NT2/D1 (cell line): ENCODE measurements around the gene TSPEAR.
A peak's percentile ranks its signal among the peaks of the same experiment; 100 is the strongest.

Experiments
- DNase-seq: peaks from one replicate; pipeline ENCODE4 v3.0.0-alpha.2; 2011; ENCODE audit warnings: low read depth, low spot score
- H3K27me3 ChIP-seq: 2 replicates; pipeline ENCODE4 v1.6.0; 2011; ENCODE audit warnings: mild to moderate bottlenecking; ENCODE audit not compliant: insufficient read length, insufficient read depth
- H3K36me3 ChIP-seq: 2 replicates; pipeline ENCODE4 v1.6.1; 2011; ENCODE audit warnings: mild to moderate bottlenecking, low read length, mixed read lengths; ENCODE audit not compliant: insufficient read depth, insufficient read length
- H3K4me1 ChIP-seq: 2 replicates; pipeline ENCODE4 v1.5.1; 2011; ENCODE audit not compliant: insufficient read depth, insufficient read length
- H3K4me3 ChIP-seq: 2 replicates; pipeline ENCODE4 v1.5.1; 2011; ENCODE audit warnings: low read depth; ENCODE audit not compliant: insufficient read length
- H3K9ac ChIP-seq: 2 replicates; pipeline ENCODE4 v1.6.0; 2011; ENCODE audit warnings: low read depth; ENCODE audit not compliant: insufficient read length
- H3K9me3 ChIP-seq: 2 replicates; pipeline ENCODE4 v1.5.1; 2011; ENCODE audit warnings: mild to moderate bottlenecking, low read length; ENCODE audit not compliant: insufficient read depth
- SUZ12 ChIP-seq: IDR thresholded peaks from 2 replicates; pipeline ENCODE4 v1.6.1; 2011; ENCODE audit not compliant: insufficient read length, insufficient read depth; ENCODE audit errors: extremely low read depth
- YY1 ChIP-seq: IDR thresholded peaks from 2 replicates; pipeline ENCODE4 v1.6.1; 2011; ENCODE audit not compliant: insufficient read length, insufficient read depth
- ZNF274 ChIP-seq: IDR thresholded peaks from 2 replicates; pipeline ENCODE4 v1.6.1; 2011; ENCODE audit warnings: mild to moderate bottlenecking, low read depth, low read length

TSPEAR gene

GRCh38 chr21:44456214-44456914 is 255.0 kb downstream of the TSPEAR start:
- Histone ChIP-seq H3K4me1 (peaks cover 17% of the 10 kb centered on the region), H3K27me3 (peaks cover 33% of the 10 kb centered on the region), H3K9ac (peak overlapping the region; percentile 70), H3K36me3 (peaks cover 20% of the 10 kb centered on the region), H3K9me3 (no peaks in the 10 kb centered on the region; the same call in 1 of the 2 replicates), H3K4me3 (peak overlapping the region; percentile 41)
- TF ChIP-seq YY1 (no peak), ZNF274 (no peak)
- no peak for DNase-seq

- TF ChIP-seq YY1 (no peak), ZNF274 (no peak), SUZ12 (no peak)
- DNase-seq, result no peak
- Histone ChIP-seq H3K27me3 (peaks cover 33% of the 10 kb centered on the region), H3K4me1 (peaks cover 12% of the 10 kb centered on the region), H3K9ac (peak overlapping the region; percentile 70), H3K36me3 (peaks cover 20% of the 10 kb centered on the region), H3K4me3 (peak overlapping the region; percentile 41), H3K9me3 (no peaks in the 10 kb centered on the region; the same call in 1 of the 2 replicates)
Measured at GRCh38 chr21:44455524-44456213, 255.7 kb downstream of the TSPEAR start.

GRCh38 chr21:44454747-44455523 is 256.4 kb downstream of the TSPEAR start, which contains the start of gene LRRC3:
Gene LRRC3 (plus strand): TSS chr21:44455510. CDS start chr21:44456645, 1,135 bp downstream.
- peaks cover 11% of the 10 kb centered on the region for H3K4me1 ChIP-seq
- H3K36me3 ChIP-seq, result peaks cover 17% of the 10 kb centered on the region
- H3K9me3 ChIP-seq, result no peaks in the 10 kb centered on the region; the same call in 1 of the 2 replicates
- peak; percentile 97 for DNase-seq
- no peak for TF ChIP-seq ZNF274
- TF ChIP-seq YY1, result no peak
- TF ChIP-seq SUZ12, result no peak
- H3K4me3 ChIP-seq, result peak within 1 kb of the TSS; percentile 57
- H3K27me3 ChIP-seq, result peaks cover 33% of the 10 kb centered on the region
- H3K9ac ChIP-seq, result peak within 1 kb of the TSS; percentile 70

- no peak for TF ChIP-seq ZNF274
- TF ChIP-seq SUZ12, result no peak
- no peak for TF ChIP-seq YY1
- Histone ChIP-seq H3K9me3 (no peaks in the 10 kb centered on the region; the same call in 1 of the 2 replicates), H3K36me3 (peaks cover 13% of the 10 kb centered on the region), H3K9ac (no peak overlapping the region), H3K4me1 (peaks cover 11% of the 10 kb centered on the region), H3K4me3 (no peak overlapping the region), H3K27me3 (peaks cover 33% of the 10 kb centered on the region)
- DNase-seq, result no peak
Measured at GRCh38 chr21:44454058-44454457, 257.3 kb downstream of the TSPEAR start.

- Histone ChIP-seq H3K27me3 (peaks cover 33% of the 10 kb centered on the region), H3K4me1 (peaks cover 19% of the 10 kb centered on the region), H3K9me3 (no peaks in the 10 kb centered on the region; the same call in 1 of the 2 replicates), H3K9ac (no peak overlapping the region), H3K4me3 (no peak overlapping the region), H3K36me3 (peaks cover 13% of the 10 kb centered on the region)
- TF ChIP-seq ZNF274 (no peak), SUZ12 (no peak), YY1 (no peak)
- DNase-seq, result no peak
Measured at GRCh38 chr21:44453120-44453519, 258.3 kb downstream of the TSPEAR start.

- TF ChIP-seq ZNF274, result no peak
- no peak for TF ChIP-seq SUZ12
- no peak for TF ChIP-seq YY1
- no peaks in the 10 kb centered on the region for H3K36me3 ChIP-seq
- DNase-seq, result no peak
- peaks cover 23% of the 10 kb centered on the region for H3K27me3 ChIP-seq
- no peaks in the 10 kb centered on the region; the same call in 1 of the 2 replicates for H3K9me3 ChIP-seq
- no peak overlapping the region for H3K9ac ChIP-seq
- H3K4me3 ChIP-seq, result no peak overlapping the region
- peaks cover 14% of the 10 kb centered on the region for H3K4me1 ChIP-seq
Measured at GRCh38 chr21:44450999-44451398, 260.4 kb downstream of the TSPEAR start.

- peaks cover 20% of the 10 kb centered on the region for H3K27me3 ChIP-seq
Measured at GRCh38 chr21:44450402-44450801, 261.0 kb downstream of the TSPEAR start.

More at GRCh38 chr21:44450402-44450801, 261.0 kb downstream of the TSPEAR start:
- Histone ChIP-seq H3K9ac (no peak overlapping the region), H3K4me1 (peaks cover 12% of the 10 kb centered on the region), H3K36me3 (no peaks in the 10 kb centered on the region), H3K4me3 (no peak overlapping the region), H3K9me3 (no peaks in the 10 kb centered on the region; the same call in 1 of the 2 replicates)
- no peak for DNase-seq
- TF ChIP-seq YY1, result no peak
- no peak for TF ChIP-seq ZNF274
- no peak for TF ChIP-seq SUZ12
